NCI-H526 (cell line): ENCODE measurements around the gene CLEC2A.
"Not testable (repeated sequence)": the region's sequence is repeated elsewhere in the genome, so short reads cannot be mapped to it uniquely, and the experiment has no call there.

Experiments
- DNase-seq, 2 experiments: peaks; one replicate each; lab custom pipeline; 2025; lab: John Stamatoyannopoulos, UW

CLEC2A gene

GRCh38 chr12:9881246-9881645, 50.9 kb downstream of the CLEC2A start, which contains the start of gene KLRF2:
KLRF2 (plus strand) TSS chr12:9881489; CDS start chr12:9881596, 107 bp downstream.
- no peak for DNase-seq

- no peak for DNase-seq
Measured at GRCh38 chr12:9880532-9881078, 51.6 kb downstream of the CLEC2A start.

GRCh38 chr12:9876120-9876519, 56.0 kb downstream of the CLEC2A start:
- DNase-seq: not testable (repeated sequence)

GRCh38 chr12:9872742-9873141, 59.4 kb downstream of the CLEC2A start:
- DNase-seq: no peak

GRCh38 chr12:9872162-9872561, 60.0 kb downstream of the CLEC2A start:
- no peak for DNase-seq

GRCh38 chr12:9870286-9870866, 61.8 kb downstream of the CLEC2A start:
- no peak for DNase-seq

GRCh38 chr12:9869307-9870161, 62.6 kb downstream of the CLEC2A start, which contains the start of gene CLEC2B:
CLEC2B (minus strand) TSS chr12:9869354.
- peak in 1 of 2 experiments; percentile 1 for DNase-seq

- no peak for DNase-seq
Measured at GRCh38 chr12:9868951-9869306, 63.2 kb downstream of the CLEC2A start.

- DNase-seq: no peak
Measured at GRCh38 chr12:9868311-9868801, 63.8 kb downstream of the CLEC2A start.

- DNase-seq: no peak
Measured at GRCh38 chr12:9867531-9867930, 64.6 kb downstream of the CLEC2A start.

GRCh38 chr12:9866860-9867269, 65.3 kb downstream of the CLEC2A start:
- DNase-seq: no peak

- DNase-seq: no peak
Measured at GRCh38 chr12:9864913-9865675, 67.1 kb downstream of the CLEC2A start.
